ENCODE data around the gene MCU.
"Not testable (repeated sequence)": the region's sequence is repeated elsewhere in the genome, so short reads cannot be mapped to it uniquely, and the experiment has no call there.

MCU gene

GRCh38 chr10:72893136-72893798, 201.3 kb downstream of the MCU start, which contains the start of gene OIT3:
TSS of gene OIT3 (plus strand) at chr10:72893739. CDS start at chr10:72893799, 60 bp downstream.
- H3K9ac ChIP-seq (ENCODE audit: low read depth, low read length) = no peak within 1 kb of the TSS
- no peaks in the 10 kb centered on the region; the same call in none of the 2 replicates for H3K9me3 ChIP-seq (ENCODE audit: control insufficient read depth, insufficient read depth, low read length)
- peaks cover 5% of the 10 kb centered on the region; the same call in 1 of the 2 replicates for H3K36me3 ChIP-seq (ENCODE audit: insufficient read depth, low read length)

DNA sequence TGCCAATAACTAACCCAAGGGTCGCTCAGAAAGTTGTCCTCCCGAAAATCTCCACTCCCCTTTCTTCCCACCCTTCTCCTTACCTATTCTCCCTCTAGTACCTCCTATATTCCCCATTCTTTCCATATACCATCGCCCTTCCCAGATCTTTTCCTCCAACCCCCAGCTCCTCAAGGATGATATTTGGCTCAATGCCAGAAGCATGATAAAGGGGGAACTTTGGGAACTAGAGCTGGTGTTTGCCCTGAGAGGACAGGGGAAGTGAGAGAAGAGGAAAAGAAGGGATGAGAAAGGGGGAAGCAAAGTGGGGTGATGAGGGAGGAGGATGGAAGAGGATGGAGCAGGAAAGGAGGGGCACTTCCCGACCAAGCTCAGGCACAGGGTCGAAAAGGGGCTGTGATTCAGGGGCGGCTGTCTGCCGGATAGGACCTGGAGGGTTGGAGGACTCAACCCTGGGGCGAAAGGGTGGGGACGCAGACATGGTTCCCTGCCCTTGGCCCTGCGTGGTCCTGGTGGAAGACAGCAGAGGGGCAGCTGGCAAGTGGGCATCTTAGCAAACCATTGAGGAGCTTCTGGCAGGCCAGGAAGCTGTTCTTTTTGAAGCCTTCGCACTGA, 203.4 kb downstream of the MCU start:
- Histone ChIP-seq H3K36me3 (ENCODE audit: insufficient read depth, low read length) (no peaks in the 10 kb centered on the region), H3K9ac (ENCODE audit: low read depth, low read length) (no peak overlapping the region), H3K4me1 (ENCODE audit: insufficient read depth, low read length) (no peaks in the 10 kb centered on the region), H3K9me3 (ENCODE audit: control insufficient read depth, insufficient read depth, low read length) (no peaks in the 10 kb centered on the region; the same call in none of the 2 replicates)

More at GRCh38 chr10:72893136-72893798, 201.3 kb downstream of the MCU start, which contains the start of gene OIT3:
- no peaks in the 10 kb centered on the region for H3K4me1 ChIP-seq (ENCODE audit: insufficient read depth, low read length)

DNA sequence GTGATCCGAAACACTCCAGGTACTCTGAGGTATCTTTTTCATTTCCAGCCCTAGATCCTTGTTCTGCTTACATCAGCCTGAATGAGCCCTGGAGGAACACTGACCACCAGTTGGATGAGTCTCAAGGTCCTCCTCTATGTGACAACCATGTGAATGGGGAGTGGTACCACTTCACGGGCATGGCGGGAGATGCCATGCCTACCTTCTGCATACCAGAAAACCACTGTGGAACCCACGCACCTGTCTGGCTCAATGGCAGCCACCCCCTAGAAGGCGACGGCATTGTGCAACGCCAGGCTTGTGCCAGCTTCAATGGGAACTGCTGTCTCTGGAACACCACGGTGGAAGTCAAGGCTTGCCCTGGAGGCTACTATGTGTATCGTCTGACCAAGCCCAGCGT, 206.7 kb downstream of the MCU start:
- Histone ChIP-seq H3K9ac (ENCODE audit: low read depth, low read length) (no peak overlapping the region), H3K4me1 (ENCODE audit: insufficient read depth, low read length) (no peaks in the 10 kb centered on the region), H3K9me3 (ENCODE audit: control insufficient read depth, insufficient read depth, low read length) (no peaks in the 10 kb centered on the region), H3K36me3 (ENCODE audit: insufficient read depth, low read length) (no peaks in the 10 kb centered on the region)

DNA sequence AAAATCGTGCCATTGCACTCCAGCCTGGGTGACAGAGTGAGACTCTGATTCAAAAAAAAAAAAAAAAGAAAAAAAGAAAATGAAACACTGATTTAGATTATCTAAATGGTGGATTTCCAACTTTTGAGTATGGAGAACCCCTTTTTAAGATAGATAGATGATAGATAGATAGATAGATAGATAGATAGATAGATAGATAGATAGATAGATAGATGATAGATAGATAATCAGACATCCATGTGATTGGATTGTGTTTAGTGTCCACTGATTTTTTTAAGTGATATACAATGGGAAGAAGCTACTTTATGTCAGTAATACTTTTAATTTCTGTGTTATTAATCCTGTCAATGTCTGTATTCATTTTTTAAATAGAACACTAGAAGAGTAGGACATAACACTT, 207.6 kb downstream of the MCU start:
- Histone ChIP-seq H3K36me3 (ENCODE audit: insufficient read depth, low read length) (no peaks in the 10 kb centered on the region), H3K9me3 (ENCODE audit: control insufficient read depth, insufficient read depth, low read length) (0 out of 2 replicates have a peak, but pooled peaks cover 4% of the 10 kb centered on the region), H3K4me1 (ENCODE audit: insufficient read depth, low read length) (no peaks in the 10 kb centered on the region), H3K9ac (ENCODE audit: low read depth, low read length) (no peak overlapping the region)

DNA sequence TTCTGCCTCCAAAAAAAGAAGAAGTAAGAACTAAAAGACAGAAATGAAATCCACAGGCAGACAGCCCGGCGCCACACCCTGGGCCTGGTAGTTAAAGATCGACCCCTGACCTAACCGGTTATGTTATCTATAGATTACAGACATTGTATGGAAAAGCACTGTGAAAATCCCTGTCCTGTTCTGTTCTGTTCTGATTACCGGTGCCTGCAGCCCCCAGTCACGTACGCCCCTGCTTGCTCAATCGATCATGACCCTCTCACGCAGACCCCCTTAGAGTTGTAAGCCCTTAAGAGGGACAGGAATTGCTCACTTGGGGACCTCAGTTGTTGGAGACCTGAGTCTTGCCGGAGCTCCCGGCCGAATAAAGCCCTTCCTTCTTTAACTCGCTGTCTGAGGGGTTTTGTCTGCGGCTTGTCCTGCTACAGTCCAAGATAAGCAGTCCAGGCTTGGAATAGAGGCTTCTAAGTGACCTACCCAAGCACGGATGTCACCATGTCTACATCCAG, 212.1 kb downstream of the MCU start:
- not testable (repeated sequence) for H3K4me1 ChIP-seq (ENCODE audit: insufficient read depth, low read length); H3K36me3 ChIP-seq (ENCODE audit: insufficient read depth, low read length); H3K9ac ChIP-seq (ENCODE audit: low read depth, low read length); H3K9me3 ChIP-seq (ENCODE audit: control insufficient read depth, insufficient read depth, low read length)

GRCh38 chr10:72904806-72905205, 212.9 kb downstream of the MCU start:
- Histone ChIP-seq H3K36me3 (ENCODE audit: insufficient read depth, low read length) (no peaks in the 10 kb centered on the region), H3K9ac (ENCODE audit: low read depth, low read length) (no peak overlapping the region), H3K9me3 (ENCODE audit: control insufficient read depth, insufficient read depth, low read length) (peaks cover 7% of the 10 kb centered on the region; the same call in 1 of the 2 replicates), H3K4me1 (ENCODE audit: insufficient read depth, low read length) (no peaks in the 10 kb centered on the region)

DNA sequence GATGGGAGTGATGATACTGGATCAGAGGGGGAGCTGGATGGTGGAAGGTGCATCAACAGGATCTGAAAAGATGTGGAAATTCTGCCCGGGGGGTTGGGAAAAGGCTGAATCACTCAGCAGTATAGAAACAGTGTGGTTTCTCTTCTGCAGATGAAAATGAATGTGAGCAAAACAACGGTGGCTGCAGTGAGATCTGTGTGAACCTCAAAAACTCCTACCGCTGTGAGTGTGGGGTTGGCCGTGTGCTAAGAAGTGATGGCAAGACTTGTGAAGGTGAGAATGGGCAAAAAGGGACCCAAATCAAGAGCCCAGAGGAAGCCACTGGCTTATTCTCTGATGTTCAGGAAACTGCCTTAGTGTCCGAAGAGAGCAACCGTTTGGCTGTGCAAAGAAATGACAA, 214.5 kb downstream of the MCU start:
- H3K36me3 ChIP-seq (ENCODE audit: insufficient read depth, low read length) = no peaks in the 10 kb centered on the region
- no peaks in the 10 kb centered on the region for H3K4me1 ChIP-seq (ENCODE audit: insufficient read depth, low read length)
- H3K9ac ChIP-seq (ENCODE audit: low read depth, low read length) = no peak overlapping the region
- H3K9me3 ChIP-seq (ENCODE audit: control insufficient read depth, insufficient read depth, low read length) = peaks cover 7% of the 10 kb centered on the region; the same call in 1 of the 2 replicates

- H3K9me3 ChIP-seq (ENCODE audit: control insufficient read depth, insufficient read depth, low read length) = peaks cover under 1% of the 10 kb centered on the region; the same call in 1 of the 2 replicates
- no peak overlapping the region for H3K9ac ChIP-seq (ENCODE audit: low read depth, low read length)
- no peaks in the 10 kb centered on the region; the same call in 1 of the 2 replicates for H3K36me3 ChIP-seq (ENCODE audit: insufficient read depth, low read length)
- peaks cover 4% of the 10 kb centered on the region; the same call in 1 of the 2 replicates for H3K4me1 ChIP-seq (ENCODE audit: insufficient read depth, low read length)
Measured at GRCh38 chr10:72910705-72911104, 218.8 kb downstream of the MCU start.

GRCh38 chr10:72911758-72912157, 219.8 kb downstream of the MCU start:
- H3K9ac ChIP-seq (ENCODE audit: low read depth, low read length) = no peak overlapping the region
- peaks cover 4% of the 10 kb centered on the region; the same call in 1 of the 2 replicates for H3K4me1 ChIP-seq (ENCODE audit: insufficient read depth, low read length)
- no peaks in the 10 kb centered on the region; the same call in 1 of the 2 replicates for H3K36me3 ChIP-seq (ENCODE audit: insufficient read depth, low read length)
- no peaks in the 10 kb centered on the region for H3K9me3 ChIP-seq (ENCODE audit: control insufficient read depth, insufficient read depth, low read length)

DNA sequence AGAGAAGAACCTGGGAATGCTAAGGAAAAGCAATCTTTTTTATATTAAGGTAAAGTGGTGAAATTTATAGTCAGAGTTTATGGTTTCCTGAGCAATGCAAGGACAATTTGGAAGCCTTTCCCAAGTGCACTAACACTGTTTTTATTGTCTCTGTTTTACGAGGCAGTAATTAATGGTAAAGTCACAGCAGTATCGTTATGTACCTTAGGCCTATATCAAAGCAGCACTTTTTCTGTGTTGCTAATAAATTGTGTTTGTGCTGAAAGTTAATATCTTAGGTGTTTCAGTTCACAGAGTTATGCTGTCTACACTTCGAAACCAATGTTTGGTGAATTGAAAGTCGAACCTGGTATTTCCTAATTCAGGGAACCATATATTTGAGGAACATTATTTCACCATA, 220.8 kb downstream of the MCU start:
- no peaks in the 10 kb centered on the region for H3K9me3 ChIP-seq (ENCODE audit: control insufficient read depth, insufficient read depth, low read length)
- no peak overlapping the region for H3K9ac ChIP-seq (ENCODE audit: low read depth, low read length)
- H3K36me3 ChIP-seq (ENCODE audit: insufficient read depth, low read length) = no peaks in the 10 kb centered on the region; the same call in 1 of the 2 replicates
- peaks cover 4% of the 10 kb centered on the region; the same call in 1 of the 2 replicates for H3K4me1 ChIP-seq (ENCODE audit: insufficient read depth, low read length)

- no peaks in the 10 kb centered on the region; the same call in 1 of the 2 replicates for H3K36me3 ChIP-seq (ENCODE audit: insufficient read depth, low read length)
- no peak overlapping the region for H3K9ac ChIP-seq (ENCODE audit: low read depth, low read length)
- no peaks in the 10 kb centered on the region for H3K9me3 ChIP-seq (ENCODE audit: control insufficient read depth, insufficient read depth, low read length)
- H3K4me1 ChIP-seq (ENCODE audit: insufficient read depth, low read length) = peaks cover 4% of the 10 kb centered on the region; the same call in 1 of the 2 replicates
Measured at GRCh38 chr10:72913287-72913686, 221.3 kb downstream of the MCU start.

DNA sequence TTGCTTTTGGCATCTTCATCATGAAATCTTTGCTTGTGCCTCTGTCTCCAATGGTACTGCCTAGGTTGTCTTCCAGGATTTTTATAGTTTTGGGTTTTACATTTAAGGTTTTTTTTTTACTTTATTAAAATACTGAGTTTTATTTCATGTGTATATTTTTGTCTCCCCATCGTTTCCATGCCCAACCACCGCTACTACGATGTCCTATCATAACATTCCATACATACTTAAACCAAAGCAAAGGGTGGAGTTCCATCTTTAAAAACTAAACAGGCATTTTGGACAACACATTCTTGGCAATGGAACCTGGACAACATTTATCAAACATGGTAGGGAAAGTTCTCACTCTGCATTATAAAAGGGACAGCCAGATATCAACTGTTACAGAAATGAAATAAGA, 225.3 kb downstream of the MCU start:
- H3K9me3 ChIP-seq (ENCODE audit: control insufficient read depth, insufficient read depth, low read length); H3K4me1 ChIP-seq (ENCODE audit: insufficient read depth, low read length); H3K9ac ChIP-seq (ENCODE audit: low read depth, low read length): not testable (repeated sequence)

GRCh38 chr10:72917803-72918332, 225.9 kb downstream of the MCU start:
- H3K4me1 ChIP-seq (ENCODE audit: insufficient read depth, low read length); H3K9ac ChIP-seq (ENCODE audit: low read depth, low read length); H3K36me3 ChIP-seq (ENCODE audit: insufficient read depth, low read length); H3K9me3 ChIP-seq (ENCODE audit: control insufficient read depth, insufficient read depth, low read length): not testable (repeated sequence)

More for the DNA sequence above, 225.3 kb downstream of the MCU start:
- not testable (repeated sequence) for H3K36me3 ChIP-seq (ENCODE audit: insufficient read depth, low read length)

- Histone ChIP-seq H3K36me3 (ENCODE audit: insufficient read depth, low read length) (no peaks in the 10 kb centered on the region), H3K9me3 (ENCODE audit: control insufficient read depth, insufficient read depth, low read length) (no peaks in the 10 kb centered on the region; the same call in 1 of the 2 replicates), H3K9ac (ENCODE audit: low read depth, low read length) (no peak overlapping the region), H3K4me1 (ENCODE audit: insufficient read depth, low read length) (no peaks in the 10 kb centered on the region; the same call in 1 of the 2 replicates)
Measured at GRCh38 chr10:72918352-72918751, 226.4 kb downstream of the MCU start.

Data from ES-I3 (cell line).